HEK293 (cell line): ENCODE data around the gene CIZ1.

ENCODE experiments used
- CTCF ChIA-PET: fragments of 350-600 bp; formaldehyde crosslinking; extraction: SDS; loops from one replicate; lab custom pipeline; 2021; ENCODE audit warnings: antibody characterized with exemption; lab: Yijun Ruan, JAX
- POLR2A ChIA-PET: fragments of 300-600 bp; formaldehyde crosslinking; extraction: SDS; loops from one replicate; lab custom pipeline; 2020; ENCODE audit warnings: antibody characterized with exemption, inconsistent platforms; lab: Yijun Ruan, JAX
- H3K27ac ChIP-seq: fragments of 200-500 bp; sonication (Bioruptor generic); 2 replicates; pipeline ENCODE4 v1.5.1; 2014; ENCODE audit warnings: low read depth, low read length, control low read depth, inconsistent platforms; ENCODE audit errors: extremely low read depth
- H3K36me3 ChIP-seq, 2 experiments: fragments of 200-500 bp in 1 of 2; sonication (Bioruptor generic) in 1 of 2; 1 replicate in 1 of 2; 2 replicates in 1 of 2; pipeline ENCODE4 v1.5.1; 2014 to 2017; ENCODE audit warnings: inconsistent platforms in 2 of 2, low read length in 2 of 2; ENCODE audit not compliant: control insufficient read depth in 2 of 2, insufficient read depth in 1 of 2
- H3K4me1 ChIP-seq: fragments of 200-500 bp; sonication (Bioruptor generic); 2 replicates; pipeline ENCODE4 v1.5.1; 2014; ENCODE audit warnings: mild to moderate bottlenecking, low read length, inconsistent platforms; ENCODE audit not compliant: control insufficient read depth, insufficient read depth
- H3K4me3 ChIP-seq: 2 replicates; pipeline ENCODE4 v1.5.1; 2011; ENCODE audit warnings: low read depth, mild to moderate bottlenecking, control low read depth, low read length, moderate library complexity
- H3K9me3 ChIP-seq: fragments of 200-500 bp; sonication (Bioruptor generic); 2 replicates; pipeline ENCODE4 v1.5.1; 2014; ENCODE audit warnings: low read depth, low read length, inconsistent platforms; ENCODE audit not compliant: control insufficient read depth, insufficient read depth
- BCL11A ChIP-seq: fragments of 450-650 bp; formaldehyde crosslinking; IDR thresholded peaks from 2 replicates; pipeline ENCODE4 v1.5.1; 2016; ENCODE audit warnings: low read depth, missing biosample characterization, missing genetic modification characterization
- EGR2 ChIP-seq: fragments of 450-650 bp; formaldehyde crosslinking; IDR thresholded peaks from 2 replicates; pipeline ENCODE4 v1.5.1; 2016; ENCODE audit warnings: low read depth, missing biosample characterization, missing genetic modification characterization
- IKZF3 ChIP-seq: fragments of 450-650 bp; IDR thresholded peaks from 2 replicates; pipeline ENCODE4 v1.5.0; 2018; ENCODE audit warnings: missing biosample characterization, mild to moderate bottlenecking, missing genetic modification characterization, moderate library complexity
- KLF10 ChIP-seq: fragments of 450-650 bp; IDR thresholded peaks from 2 replicates; pipeline ENCODE4 v1.5.1; 2018; ENCODE audit warnings: missing biosample characterization, mild to moderate bottlenecking, missing genetic modification characterization
- MYNN ChIP-seq: fragments of 450-650 bp; formaldehyde crosslinking; IDR thresholded peaks from 2 replicates; pipeline ENCODE4 v1.5.1; 2016; ENCODE audit warnings: missing biosample characterization, missing genetic modification characterization, borderline replicate concordance
- SP7 ChIP-seq: fragments of 450-650 bp; formaldehyde crosslinking; IDR thresholded peaks from 2 replicates; pipeline ENCODE4 v1.5.1; 2016; ENCODE audit warnings: missing biosample characterization, missing genetic modification characterization
- YY2 ChIP-seq: fragments of 450-650 bp; formaldehyde crosslinking; IDR thresholded peaks from 2 replicates; pipeline ENCODE4 v1.5.1; 2016; ENCODE audit warnings: missing biosample characterization, missing genetic modification characterization
- ZBTB10 ChIP-seq: fragments of 450-650 bp; formaldehyde crosslinking; IDR thresholded peaks from 2 replicates; pipeline ENCODE4 v1.5.1; 2016; ENCODE audit warnings: missing biosample characterization, missing genetic modification characterization
- ZBTB21 ChIP-seq: fragments of 450-650 bp; formaldehyde crosslinking; IDR thresholded peaks from 2 replicates; pipeline ENCODE4 v1.5.1; 2017; ENCODE audit warnings: missing biosample characterization, missing genetic modification characterization
- ZBTB26 ChIP-seq: fragments of 450-650 bp; formaldehyde crosslinking; optimal IDR thresholded peaks from 2 replicates; pipeline ENCODE3; 2016; ENCODE audit warnings: missing biosample characterization, mild to moderate bottlenecking, missing genetic modification characterization
- ZBTB6 ChIP-seq: fragments of 450-650 bp; formaldehyde crosslinking; IDR thresholded peaks from 2 replicates; pipeline ENCODE4 v1.5.1; 2017; ENCODE audit warnings: missing biosample characterization, missing genetic modification characterization
- ZBTB8A ChIP-seq: fragments of 450-650 bp; formaldehyde crosslinking; IDR thresholded peaks from 2 replicates; pipeline ENCODE4 v1.5.1; 2016; ENCODE audit warnings: missing biosample characterization, missing genetic modification characterization
- ZIC2 ChIP-seq: fragments of 450-650 bp; formaldehyde crosslinking; IDR thresholded peaks from 2 replicates; pipeline ENCODE4 v1.5.1; 2016; ENCODE audit warnings: missing biosample characterization, missing genetic modification characterization
- ZNF16 ChIP-seq: fragments of 450-650 bp; formaldehyde crosslinking; IDR thresholded peaks from 2 replicates; pipeline ENCODE4 v1.5.1; 2016; ENCODE audit warnings: low read depth, missing biosample characterization, missing genetic modification characterization
- ZNF266 ChIP-seq: fragments of 450-650 bp; formaldehyde crosslinking; IDR thresholded peaks from 2 replicates; pipeline ENCODE4 v1.5.1; 2016; ENCODE audit warnings: missing biosample characterization, missing genetic modification characterization, low read depth
- ZNF404 ChIP-seq: fragments of 450-650 bp; formaldehyde crosslinking; IDR thresholded peaks from 2 replicates; pipeline ENCODE4 v1.5.1; 2017; ENCODE audit warnings: missing biosample characterization, missing genetic modification characterization
- ZNF514 ChIP-seq: fragments of 450-650 bp; formaldehyde crosslinking; IDR thresholded peaks from 2 replicates; pipeline ENCODE4 v1.5.1; 2016; ENCODE audit warnings: missing biosample characterization, missing genetic modification characterization
- ZNF530 ChIP-seq: fragments of 450-650 bp; formaldehyde crosslinking; IDR thresholded peaks from 2 replicates; pipeline ENCODE4 v1.5.1; 2016; ENCODE audit warnings: low read depth, missing biosample characterization, missing genetic modification characterization
- ZNF571 ChIP-seq: fragments of 450-650 bp; formaldehyde crosslinking; IDR thresholded peaks from 2 replicates; pipeline ENCODE4 v1.5.0; 2017; ENCODE audit warnings: missing biosample characterization, missing genetic modification characterization
- ZNF596 ChIP-seq: fragments of 450-650 bp; IDR thresholded peaks from 2 replicates; pipeline ENCODE4 v1.5.0; 2018; ENCODE audit warnings: missing biosample characterization, mild to moderate bottlenecking, missing genetic modification characterization, moderate library complexity
- ZNF600 ChIP-seq: fragments of 450-650 bp; formaldehyde crosslinking; IDR thresholded peaks from 2 replicates; pipeline ENCODE4 v1.5.1; 2016; ENCODE audit warnings: missing biosample characterization, missing genetic modification characterization
- ZNF629 ChIP-seq: fragments of 450-650 bp; formaldehyde crosslinking; IDR thresholded peaks from 2 replicates; pipeline ENCODE4 v1.5.1; 2017; ENCODE audit warnings: missing biosample characterization, missing genetic modification characterization
- ZNF670 ChIP-seq: fragments of 450-650 bp; formaldehyde crosslinking; IDR thresholded peaks from 2 replicates; pipeline ENCODE4 v1.5.1; 2016; ENCODE audit warnings: missing biosample characterization, missing genetic modification characterization, low read depth
- ZNF76 ChIP-seq: fragments of 450-650 bp; formaldehyde crosslinking; IDR thresholded peaks from 2 replicates; pipeline ENCODE4; 2016; ENCODE audit warnings: low read depth, missing biosample characterization, missing genetic modification characterization, borderline replicate concordance
- ZNF830 ChIP-seq: fragments of 450-650 bp; IDR thresholded peaks from 2 replicates; pipeline ENCODE4 v1.5.0; 2018; ENCODE audit warnings: missing biosample characterization, missing genetic modification characterization, low read depth, mild to moderate bottlenecking, moderate library complexity
- TF ChIP-seq, protein P1 (sequence below): fragments of 450-650 bp; formaldehyde crosslinking; IDR thresholded peaks from 2 replicates; pipeline ENCODE4 v1.5.1; 2016; ENCODE audit warnings: missing biosample characterization, missing genetic modification characterization
- TF ChIP-seq, protein P2 (sequence below): fragments of 450-650 bp; formaldehyde crosslinking; IDR thresholded peaks from 2 replicates; pipeline ENCODE4 v1.5.1; 2016; ENCODE audit warnings: missing biosample characterization, missing genetic modification characterization

Gene CIZ1

GRCh38 chr9:128203707-128204551 is 12.6 kb upstream of the CIZ1 start (continued):
- TF ChIP-seq ZNF670 (tag by site-specific recombination) (no peak), ZIC2 (tag by site-specific recombination) (peak; percentile 84), YY2 (tag by site-specific recombination) (no peak; the same call in none of the 2 replicates), SP7 (tag by site-specific recombination) (peak; percentile 54; the same call in 1 of the 2 replicates), ZBTB8A (tag by site-specific recombination) (0 out of 2 replicates have a peak, but pooled peaks have one; percentile 42), ZNF596 (tag by site-specific recombination) (no peak), ZNF830 (no peak), ZNF571 (no peak), ZNF629 (tag by site-specific recombination) (peak; percentile 37; the same call in 1 of the 2 replicates), ZNF514 (tag by site-specific recombination) (no peak), ZNF266 (tag by site-specific recombination) (no peak)
- TF ChIP-seq, protein P1, sequence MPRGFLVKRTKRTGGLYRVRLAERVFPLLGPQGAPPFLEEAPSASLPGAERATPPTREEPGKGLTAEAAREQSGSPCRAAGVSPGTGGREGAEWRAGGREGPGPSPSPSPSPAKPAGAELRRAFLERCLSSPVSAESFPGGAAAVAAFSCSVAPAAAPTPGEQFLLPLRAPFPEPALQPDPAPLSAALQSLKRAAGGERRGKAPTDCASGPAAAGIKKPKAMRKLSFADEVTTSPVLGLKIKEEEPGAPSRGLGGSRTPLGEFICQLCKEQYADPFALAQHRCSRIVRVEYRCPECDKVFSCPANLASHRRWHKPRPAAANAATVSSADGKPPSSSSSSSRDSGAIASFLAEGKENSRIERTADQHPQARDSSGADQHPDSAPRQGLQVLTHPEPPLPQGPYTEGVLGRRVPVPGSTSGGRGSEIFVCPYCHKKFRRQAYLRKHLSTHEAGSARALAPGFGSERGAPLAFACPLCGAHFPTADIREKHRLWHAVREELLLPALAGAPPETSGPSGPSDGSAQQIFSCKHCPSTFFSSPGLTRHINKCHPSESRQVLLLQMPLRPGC (tag by site-specific recombination): no peak

GRCh38 chr9:128203024-128203706 is 11.8 kb upstream of the CIZ1 start, which contains the start of gene DNM1:
Gene DNM1 (plus strand): TSS chr9:128203379. CDS start chr9:128203471, 92 bp downstream.
- Histone ChIP-seq H3K36me3 (no peaks in the 10 kb centered on the region), H3K4me1 (no peaks in the 10 kb centered on the region), H3K27ac (peak within 1 kb of the TSS; percentile 7; the same call in 1 of the 2 replicates), H3K4me3 (peak within 1 kb of the TSS; percentile 68), H3K9me3 (no peaks in the 10 kb centered on the region)
- ChIA-PET POLR2A (interaction anchor here (1.3 kb wide), 1 partner anchor 13 kb away, joined by 3 read pairs; no protein-coding TSS in a partner anchor), CTCF (interaction anchor here (0.6 to 1.1 kb wide), 14 partner anchors 9 to 1011 kb away, joined by 3 to 11 read pairs (median 4); no protein-coding TSS in a partner anchor)
- TF ChIP-seq MYNN (tag by site-specific recombination) (no peak), ZBTB6 (tag by site-specific recombination) (peak; percentile 42; the same call in 1 of the 2 replicates), ZBTB21 (tag by site-specific recombination) (peak; percentile 37; the same call in 1 of the 2 replicates), BCL11A (tag by site-specific recombination) (0 out of 2 replicates have a peak, but pooled peaks have one; percentile 32), ZNF629 (tag by site-specific recombination) (peak; percentile 60), ZNF404 (tag by site-specific recombination) (no peak), ZNF76 (peak; percentile 29; the same call in 1 of the 2 replicates), ZBTB10 (tag by site-specific recombination) (peak; percentile 73), ZBTB26 (tag by site-specific recombination) (peak; percentile 67), ZNF530 (tag by site-specific recombination) (no peak), KLF10 (0 out of 2 replicates have a peak, but pooled peaks have one; percentile 24), ZNF600 (tag by site-specific recombination) (peak; percentile 67), ZNF16 (tag by site-specific recombination) (no peak), IKZF3 (tag by site-specific recombination) (peak; percentile 41; the same call in 1 of the 2 replicates), EGR2 (tag by site-specific recombination) (no peak)
- TF ChIP-seq, protein P2, sequence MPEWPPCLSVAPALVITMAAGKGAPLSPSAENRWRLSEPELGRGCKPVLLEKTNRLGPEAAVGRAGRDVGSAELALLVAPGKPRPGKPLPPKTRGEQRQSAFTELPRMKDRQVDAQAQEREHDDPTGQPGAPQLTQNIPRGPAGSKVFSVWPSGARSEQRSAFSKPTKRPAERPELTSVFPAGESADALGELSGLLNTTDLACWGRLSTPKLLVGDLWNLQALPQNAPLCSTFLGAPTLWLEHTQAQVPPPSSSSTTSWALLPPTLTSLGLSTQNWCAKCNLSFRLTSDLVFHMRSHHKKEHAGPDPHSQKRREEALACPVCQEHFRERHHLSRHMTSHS (tag by site-specific recombination): no peak
